ENCODE data around the gene PXDN. TPM values are rescaled to one million over a fixed set of nuclear protein-coding genes. Genes with fewer than 3 reads are reported as not detected.

Gene PXDN
- total and polyA plus RNA-seq, 2 donors (not counting 3 experiments of a cell fraction or from before 2014, with no cell fraction given) = 231 to 308 TPM

- no peaks in the 10 kb centered on the region for H3K27me3 ChIP-seq (ENCODE audit: control insufficient read depth in 2 of 2, insufficient read depth in 2 of 2, low read length in 2 of 2)
- no peaks in the 10 kb centered on the region for H3K9me1 ChIP-seq (replicated peaks; ENCODE audit: control insufficient read depth, extremely low read depth, insufficient read depth, low read length)
- dilution Hi-C loops (cut with MboI; ENCODE audit: extremely low pct_ligation_motif_present, low sequenced_read_pairs) = no loop called here
- no peaks in the 10 kb centered on the region for H3K4me1 ChIP-seq (ENCODE audit: control insufficient read depth, extremely low read depth, insufficient read depth, low read length)
- H3K36me3 ChIP-seq (ENCODE audit: control insufficient read depth in 2 of 2, extremely low read depth in 1 of 2, insufficient read depth in 2 of 2, low read length in 2 of 2) = peaks cover 16 to 52% of the 10 kb centered on the region in 2 experiments
- no peaks in the 10 kb centered on the region for H3K79me2 ChIP-seq (ENCODE audit: control insufficient read depth, insufficient read depth, low read length)
- no peak for TF ChIP-seq POLR2AphosphoS5 (IDR thresholded peaks at IDR 0.05; ENCODE audit: insufficient read depth, low read depth, low read length)
- DNase-seq (ENCODE audit: low read depth, low spot score) (no peak), FAIRE-seq (no peak)
- no TSS peak for BruUV-seq (replicated peaks)
- no peak overlapping the region for H3K27ac ChIP-seq (ENCODE audit: insufficient read depth, low read depth, low read length)
- H3K4me2 ChIP-seq (ENCODE audit: insufficient read depth, low read length) = no peak overlapping the region
- H3K4me3 ChIP-seq (replicated peaks in 1 of 3; ENCODE audit: insufficient read depth in 1 of 3, low read depth in 1 of 3, low read length in 3 of 3) = no peak overlapping the region
- H3K9ac ChIP-seq (replicated peaks; ENCODE audit: extremely low read depth, insufficient read depth, low read length) = no peak overlapping the region
- no peaks in the 10 kb centered on the region for H3K9me3 ChIP-seq (replicated peaks; ENCODE audit: control insufficient read depth, insufficient read depth, low read length)
- intact Hi-C loops (cut with micrococcal nuclease) = loop anchor here (10.0 kb wide), 1 partner anchor 931 kb away; no protein-coding TSS in a partner anchor
- POLR2A ChIA-PET = no interaction called here
- H2AFZ ChIP-seq (ENCODE audit: low read depth, low read length) = no peak overlapping the region
- CTCF ChIA-PET = interaction anchor here (1.2 kb wide), 1 partner anchor 11 kb away, joined by 3 read pairs; no protein-coding TSS in a partner anchor
- no peaks in the 10 kb centered on the region for H4K20me1 ChIP-seq (replicated peaks; ENCODE audit: control insufficient read depth, extremely low read depth, insufficient read depth, low read length)
These were observed 80.2 kb downstream of the PXDN start for GRCh38 chr2:1664076-1664605.

DNA sequence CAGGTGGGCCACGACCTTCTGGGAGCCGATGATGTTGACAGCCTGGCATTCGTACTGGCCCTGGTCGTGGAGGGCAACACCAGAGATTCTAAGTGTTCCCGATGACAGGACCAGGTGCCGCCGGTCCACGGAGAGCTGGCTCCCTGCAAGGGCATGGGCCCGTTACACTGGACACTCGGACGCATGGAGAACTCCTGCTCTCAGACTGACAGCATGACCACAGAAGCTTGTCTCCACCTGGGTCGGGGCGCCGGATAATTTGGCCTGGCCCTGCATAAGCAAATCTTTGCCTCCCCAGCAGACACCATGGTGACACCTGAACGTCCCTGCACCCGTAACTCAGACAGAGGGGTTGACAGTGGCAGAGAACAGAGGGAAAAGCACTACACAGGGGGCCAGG is 80.7 kb downstream of the PXDN start:
- Histone ChIP-seq H2AFZ (ENCODE audit: low read depth, low read length) (no peak overlapping the region), H3K4me3 (replicated peaks in 1 of 3; ENCODE audit: insufficient read depth in 1 of 3, low read depth in 1 of 3, low read length in 3 of 3) (no peak overlapping the region), H3K4me1 (ENCODE audit: control insufficient read depth, extremely low read depth, insufficient read depth, low read length) (no peaks in the 10 kb centered on the region), H3K27ac (ENCODE audit: insufficient read depth, low read depth, low read length) (no peak overlapping the region), H3K9me3 (replicated peaks; ENCODE audit: control insufficient read depth, insufficient read depth, low read length) (no peaks in the 10 kb centered on the region), H4K20me1 (replicated peaks; ENCODE audit: control insufficient read depth, extremely low read depth, insufficient read depth, low read length) (no peaks in the 10 kb centered on the region), H3K9ac (replicated peaks; ENCODE audit: extremely low read depth, insufficient read depth, low read length) (no peak overlapping the region), H3K4me2 (ENCODE audit: insufficient read depth, low read length) (no peak overlapping the region), H3K79me2 (ENCODE audit: control insufficient read depth, insufficient read depth, low read length) (no peaks in the 10 kb centered on the region), H3K27me3 (ENCODE audit: control insufficient read depth in 2 of 2, insufficient read depth in 2 of 2, low read length in 2 of 2) (no peaks in the 10 kb centered on the region), H3K9me1 (replicated peaks; ENCODE audit: control insufficient read depth, extremely low read depth, insufficient read depth, low read length) (no peaks in the 10 kb centered on the region), H3K36me3 (ENCODE audit: control insufficient read depth in 2 of 2, extremely low read depth in 1 of 2, insufficient read depth in 2 of 2, low read length in 2 of 2) (peaks cover 16 to 52% of the 10 kb centered on the region in 2 experiments)
- ChIA-PET CTCF (interaction anchor here (1.2 to 1.7 kb wide), 2 partner anchors 9 to 12 kb away, joined by 3 to 4 read pairs; no protein-coding TSS in a partner anchor), POLR2A (no interaction called here)
- dilution Hi-C loops (cut with MboI; ENCODE audit: extremely low pct_ligation_motif_present, low sequenced_read_pairs) = no loop called here
- TF ChIP-seq EZH2 (IDR thresholded peaks at IDR 0.05; ENCODE audit: borderline replicate concordance, low read depth, low read length, severe bottlenecking) (no peak), FOS (IDR thresholded peaks at IDR 0.05; ENCODE audit: borderline replicate concordance, insufficient read depth, low read length) (no peak), MAX (IDR thresholded peaks at IDR 0.05; ENCODE audit: insufficient read depth, insufficient read length) (no peak), MYC (IDR thresholded peaks at IDR 0.05; ENCODE audit: low read depth, low read length) (no peak), POLR2AphosphoS5 (IDR thresholded peaks at IDR 0.05; ENCODE audit: insufficient read depth, low read depth, low read length) (no peak), GATA2 (IDR thresholded peaks at IDR 0.05; ENCODE audit: insufficient read depth, insufficient read length, low read depth, low read length) (no peak), JUN (IDR thresholded peaks at IDR 0.05; ENCODE audit: borderline replicate concordance, insufficient read depth, insufficient read length, low read depth) (no peak), POLR2A (IDR thresholded peaks at IDR 0.05; ENCODE audit: low read depth, low read length) (no peak), CTCF (IDR thresholded peaks at IDR 0.05; ENCODE audit: extremely low read depth in 1 of 2, insufficient read depth in 1 of 2, low read depth in 1 of 2, low read length in 2 of 2) (no peak)
- no TSS peak for BruUV-seq (replicated peaks)
- DNase-seq (ENCODE audit: low read depth, low spot score) (no peak), FAIRE-seq (no peak)
- intact Hi-C loops (cut with micrococcal nuclease) = loop anchor here (10.0 kb wide), 1 partner anchor 931 kb away; no protein-coding TSS in a partner anchor
